ENCODE measurements around the gene ABT1.
"Not testable (repeated sequence)": the region's sequence is repeated elsewhere in the genome, so short reads cannot be mapped to it uniquely, and the experiment has no call there.

ABT1 gene

DNA sequence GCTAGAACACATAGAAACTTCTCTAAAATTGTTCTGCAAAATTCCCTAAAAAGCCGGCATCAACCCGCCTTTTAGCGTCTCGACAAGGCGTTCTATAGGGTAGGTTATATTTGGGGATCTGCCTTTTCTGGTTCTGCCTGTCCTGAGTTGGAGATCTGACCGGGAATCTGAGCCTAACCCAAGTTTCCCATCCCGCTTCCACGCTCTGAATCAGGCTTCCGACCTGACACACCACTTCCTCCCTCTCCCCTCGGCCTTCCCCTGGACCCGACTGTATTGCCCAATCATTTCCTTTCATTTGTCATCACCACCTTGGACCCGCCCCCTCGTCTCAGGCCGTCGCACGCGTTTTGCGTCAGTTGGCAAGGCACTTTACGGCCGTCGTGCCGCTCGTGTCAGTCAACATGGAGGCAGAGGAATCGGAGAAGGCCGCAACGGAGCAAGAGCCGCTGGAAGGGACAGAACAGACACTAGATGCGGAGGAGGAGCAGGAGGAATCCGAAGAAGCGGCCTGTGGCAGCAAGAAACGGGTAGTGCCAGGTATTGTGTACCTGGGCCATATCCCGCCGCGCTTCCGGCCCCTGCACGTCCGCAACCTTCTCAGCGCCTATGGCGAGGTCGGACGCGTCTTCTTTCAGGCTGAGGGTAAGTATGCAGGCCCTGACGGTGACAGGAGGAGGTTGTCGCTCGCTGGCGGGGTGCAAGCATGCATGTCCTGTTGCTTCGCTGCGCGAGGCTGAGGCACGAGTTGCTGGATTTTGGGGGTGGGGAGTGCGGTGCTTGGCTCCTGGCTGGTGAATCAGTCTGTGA lies at the start of gene ABT1:
ABT1 (plus strand) TSS at position 375 of the 810 bp plus-strand sequence; CDS start at position 405, 30 bp downstream.
- TF ChIP-seq, protein P1, sequence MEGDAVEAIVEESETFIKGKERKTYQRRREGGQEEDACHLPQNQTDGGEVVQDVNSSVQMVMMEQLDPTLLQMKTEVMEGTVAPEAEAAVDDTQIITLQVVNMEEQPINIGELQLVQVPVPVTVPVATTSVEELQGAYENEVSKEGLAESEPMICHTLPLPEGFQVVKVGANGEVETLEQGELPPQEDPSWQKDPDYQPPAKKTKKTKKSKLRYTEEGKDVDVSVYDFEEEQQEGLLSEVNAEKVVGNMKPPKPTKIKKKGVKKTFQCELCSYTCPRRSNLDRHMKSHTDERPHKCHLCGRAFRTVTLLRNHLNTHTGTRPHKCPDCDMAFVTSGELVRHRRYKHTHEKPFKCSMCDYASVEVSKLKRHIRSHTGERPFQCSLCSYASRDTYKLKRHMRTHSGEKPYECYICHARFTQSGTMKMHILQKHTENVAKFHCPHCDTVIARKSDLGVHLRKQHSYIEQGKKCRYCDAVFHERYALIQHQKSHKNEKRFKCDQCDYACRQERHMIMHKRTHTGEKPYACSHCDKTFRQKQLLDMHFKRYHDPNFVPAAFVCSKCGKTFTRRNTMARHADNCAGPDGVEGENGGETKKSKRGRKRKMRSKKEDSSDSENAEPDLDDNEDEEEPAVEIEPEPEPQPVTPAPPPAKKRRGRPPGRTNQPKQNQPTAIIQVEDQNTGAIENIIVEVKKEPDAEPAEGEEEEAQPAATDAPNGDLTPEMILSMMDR (IDR thresholded peaks at IDR 0.05; ENCODE audit: control insufficient read depth, insufficient read depth, low read depth, low read length, missing control alignments) = no peak

DNA sequence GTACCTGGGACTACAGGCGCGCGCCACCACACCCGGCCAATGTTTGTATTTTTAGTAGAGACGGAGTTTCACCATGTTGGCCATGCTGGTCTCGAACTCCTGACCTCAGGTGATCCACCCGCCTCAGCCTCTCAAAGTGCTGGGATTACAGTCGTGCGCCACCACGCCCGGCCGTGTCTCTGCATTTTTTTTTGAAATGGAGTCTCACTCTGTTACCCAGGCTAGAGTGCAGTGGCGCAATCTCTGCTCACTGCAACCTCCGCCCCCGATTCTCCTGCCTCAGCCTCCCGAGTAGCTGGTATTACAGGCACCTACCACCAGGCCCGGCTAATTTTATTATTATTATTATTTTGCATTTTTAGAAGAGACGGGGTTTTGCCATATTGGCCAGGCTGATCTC lies 49.4 kb upstream of the ABT1 start:
- not testable (repeated sequence) for DNase-seq (ENCODE audit: low read depth); H3K4me3 ChIP-seq (ENCODE audit: control insufficient read depth, low read depth, low read length)

More for the DNA sequence above, at the start of gene ABT1:
- peak; percentile 88 for DNase-seq (ENCODE audit: low read depth)
- peak within 1 kb of the TSS; percentile 99 for H3K4me3 ChIP-seq (ENCODE audit: control insufficient read depth, low read depth, low read length)

DNA sequence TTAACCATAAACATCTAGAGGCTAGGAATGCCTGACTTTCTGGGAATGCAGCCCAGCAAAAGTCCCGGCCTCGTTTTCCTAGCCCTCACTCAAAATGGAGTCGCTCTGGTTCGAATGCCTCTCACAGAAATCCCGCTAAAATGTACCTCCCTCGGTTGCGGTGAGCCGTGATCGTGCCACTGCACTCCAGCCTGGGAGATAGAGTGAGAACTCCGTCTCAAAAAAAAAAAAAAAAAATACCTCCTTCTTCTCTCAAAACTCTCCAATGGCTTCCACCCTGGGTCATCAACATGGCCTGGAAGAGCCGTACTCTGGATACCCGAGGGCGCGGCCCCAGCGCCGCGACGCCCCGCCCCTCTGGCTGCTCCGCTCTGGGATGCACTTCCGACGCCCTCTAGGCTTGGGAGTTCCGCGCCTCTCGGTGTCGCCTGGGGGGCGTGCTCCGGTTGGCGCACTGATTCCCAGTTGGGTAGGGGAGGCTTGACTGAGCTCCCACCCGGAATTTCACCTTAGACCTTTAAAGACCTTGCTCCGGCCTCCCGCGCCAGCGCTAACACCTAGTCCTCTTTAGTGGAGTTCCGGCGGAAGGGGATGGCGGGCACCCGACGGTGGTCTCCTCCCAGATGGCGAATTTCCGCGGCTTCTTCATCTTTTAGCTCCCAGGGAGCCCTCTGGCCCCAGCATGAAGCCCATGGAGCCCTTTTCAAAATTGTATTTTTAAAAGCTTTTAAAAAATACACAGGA lies 46.3 kb upstream of the ABT1 start:
- DNase-seq (ENCODE audit: low read depth) = no peak
- H3K4me3 ChIP-seq (ENCODE audit: control insufficient read depth, low read depth, low read length) = peak overlapping the region; percentile 76
- TF ChIP-seq, protein P1 (IDR thresholded peaks at IDR 0.05; ENCODE audit: control insufficient read depth, insufficient read depth, low read depth, low read length, missing control alignments) = no peak

DNA sequence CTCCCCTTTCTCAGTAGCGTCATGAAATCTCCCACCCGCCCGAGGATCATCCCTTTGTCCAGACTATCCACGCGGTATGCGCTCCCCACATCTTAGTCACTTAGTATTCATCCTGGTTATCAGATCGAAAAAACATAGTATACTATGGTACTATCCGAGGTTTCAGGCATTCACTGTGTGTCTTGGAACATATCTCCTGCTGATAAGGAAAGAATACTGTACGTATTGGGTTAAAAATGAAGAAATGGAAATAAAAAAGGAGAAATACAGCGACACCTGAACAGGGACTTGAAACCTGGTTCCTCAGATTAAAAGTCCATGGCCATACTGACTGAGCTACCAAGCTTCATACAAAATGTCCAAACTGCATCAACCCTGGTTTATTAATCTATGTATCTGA lies 44.5 kb upstream of the ABT1 start:
- no peak overlapping the region for H3K4me3 ChIP-seq (ENCODE audit: control insufficient read depth, low read depth, low read length)
- no peak for DNase-seq (ENCODE audit: low read depth)
- TF ChIP-seq, protein P1 (IDR thresholded peaks at IDR 0.05; ENCODE audit: control insufficient read depth, insufficient read depth, low read depth, low read length, missing control alignments) = no peak

DNA sequence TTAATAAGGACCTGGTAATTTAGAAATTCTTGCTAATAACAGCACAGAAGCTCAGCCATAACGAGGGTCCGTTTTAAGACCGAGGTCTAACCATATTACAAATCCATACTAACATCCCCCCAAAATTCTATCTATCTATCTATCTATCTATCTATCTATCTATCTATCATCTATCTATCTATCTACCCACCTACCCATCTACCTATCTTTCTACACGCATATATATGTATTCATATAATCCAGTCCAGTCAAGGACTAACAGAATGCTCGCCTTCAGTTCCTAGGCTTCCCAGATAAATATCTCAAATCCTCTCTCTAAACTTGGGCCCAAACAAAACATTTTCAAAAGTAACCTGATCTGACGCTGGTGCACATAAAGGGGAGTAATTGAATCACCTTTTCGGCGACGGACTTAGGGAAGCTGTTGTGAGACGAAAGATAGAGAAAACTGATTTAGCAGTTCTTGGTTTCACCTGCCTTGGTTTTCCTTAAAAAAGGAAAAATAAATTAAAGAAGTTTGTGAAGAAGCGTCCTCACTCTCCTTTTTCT lies 44.0 kb upstream of the ABT1 start:
- H3K4me3 ChIP-seq (ENCODE audit: control insufficient read depth, low read depth, low read length) = peak overlapping the region; percentile 45
- no peak for DNase-seq (ENCODE audit: low read depth)
- TF ChIP-seq, protein P1 (IDR thresholded peaks at IDR 0.05; ENCODE audit: control insufficient read depth, insufficient read depth, low read depth, low read length, missing control alignments) = no peak

DNA sequence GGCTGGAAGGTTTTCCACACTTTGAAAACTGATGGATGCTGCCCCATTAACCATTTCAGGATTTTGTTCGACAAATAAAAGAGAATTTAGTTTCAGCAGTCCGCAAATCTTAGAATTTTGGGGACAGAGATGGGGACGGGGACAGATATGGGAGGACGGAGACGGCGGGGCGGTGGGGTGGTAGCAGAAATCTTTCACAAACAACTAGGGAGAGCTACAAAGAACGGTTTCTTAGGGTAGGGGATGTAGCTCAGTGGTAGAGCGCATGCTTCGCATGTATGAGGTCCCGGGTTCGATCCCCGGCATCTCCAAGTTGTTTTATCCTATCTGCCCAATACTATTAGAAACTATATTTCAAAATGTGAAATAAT lies 43.5 kb upstream of the ABT1 start:
- peak overlapping the region; percentile 45 for H3K4me3 ChIP-seq (ENCODE audit: control insufficient read depth, low read depth, low read length)
- TF ChIP-seq, protein P1 (IDR thresholded peaks at IDR 0.05; ENCODE audit: control insufficient read depth, insufficient read depth, low read depth, low read length, missing control alignments) = no peak
- no peak for DNase-seq (ENCODE audit: low read depth)

Measured in AG09309 (cell line).